HT-29 (cell line): ENCODE results near the gene PLA2G2F. TPM values are rescaled to one million over a fixed set of nuclear protein-coding genes. Genes with fewer than 3 reads are reported as not detected.

Experiments used
- DNase-seq: peaks from one replicate; pipeline ENCODE4 v3.0.0-alpha.2; 2015; ENCODE audit warnings: low spot score
- total RNA-seq: library from RNA; depleted of rRNA; stranded (reverse); fragments of >200 nt; shearing (Covaris generic); gene quantifications from 2 replicates; pipeline ENCODE4 v1.2.3, GENCODE V29; 2014; rRNA removed

Gene PLA2G2F, protein sequence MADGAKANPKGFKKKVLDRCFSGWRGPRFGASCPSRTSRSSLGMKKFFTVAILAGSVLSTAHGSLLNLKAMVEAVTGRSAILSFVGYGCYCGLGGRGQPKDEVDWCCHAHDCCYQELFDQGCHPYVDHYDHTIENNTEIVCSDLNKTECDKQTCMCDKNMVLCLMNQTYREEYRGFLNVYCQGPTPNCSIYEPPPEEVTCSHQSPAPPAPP
- total RNA-seq: 0.41 and 1.7 TPM in 2 replicates

DNA sequence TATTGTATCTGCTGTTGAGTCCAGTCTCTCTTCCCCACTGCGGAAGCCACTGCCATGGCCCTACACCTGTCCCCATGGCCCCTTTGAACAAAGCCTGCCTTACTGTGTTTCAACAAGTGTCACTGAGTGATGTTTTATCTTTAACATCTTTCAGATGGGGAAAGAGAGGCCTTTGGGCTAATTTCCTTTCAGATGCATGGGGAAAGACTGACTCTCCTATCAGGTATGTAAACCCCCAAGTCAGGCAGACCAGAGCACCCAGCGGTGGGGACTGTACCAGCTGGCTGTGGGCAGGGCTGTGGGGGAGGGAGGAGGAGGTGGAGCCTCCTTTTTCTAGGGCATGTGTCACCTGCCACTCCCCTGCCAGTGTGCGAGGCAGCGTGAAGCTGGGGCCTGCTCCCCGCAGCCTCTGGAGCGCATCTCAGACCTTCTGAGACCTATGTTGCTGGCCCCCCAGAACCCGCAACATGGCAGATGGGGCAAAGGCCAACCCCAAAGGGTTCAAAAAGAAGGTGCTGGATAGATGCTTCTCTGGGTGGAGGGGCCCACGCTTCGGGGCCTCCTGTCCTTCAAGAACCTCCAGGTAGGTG lies at the start of gene PLA2G2F:
Gene PLA2G2F, plus strand, starts transcription at position 363 of the 590 bp plus-strand sequence. Its CDS starts 105 bp downstream, at position 468.
- no peak for DNase-seq

DNA sequence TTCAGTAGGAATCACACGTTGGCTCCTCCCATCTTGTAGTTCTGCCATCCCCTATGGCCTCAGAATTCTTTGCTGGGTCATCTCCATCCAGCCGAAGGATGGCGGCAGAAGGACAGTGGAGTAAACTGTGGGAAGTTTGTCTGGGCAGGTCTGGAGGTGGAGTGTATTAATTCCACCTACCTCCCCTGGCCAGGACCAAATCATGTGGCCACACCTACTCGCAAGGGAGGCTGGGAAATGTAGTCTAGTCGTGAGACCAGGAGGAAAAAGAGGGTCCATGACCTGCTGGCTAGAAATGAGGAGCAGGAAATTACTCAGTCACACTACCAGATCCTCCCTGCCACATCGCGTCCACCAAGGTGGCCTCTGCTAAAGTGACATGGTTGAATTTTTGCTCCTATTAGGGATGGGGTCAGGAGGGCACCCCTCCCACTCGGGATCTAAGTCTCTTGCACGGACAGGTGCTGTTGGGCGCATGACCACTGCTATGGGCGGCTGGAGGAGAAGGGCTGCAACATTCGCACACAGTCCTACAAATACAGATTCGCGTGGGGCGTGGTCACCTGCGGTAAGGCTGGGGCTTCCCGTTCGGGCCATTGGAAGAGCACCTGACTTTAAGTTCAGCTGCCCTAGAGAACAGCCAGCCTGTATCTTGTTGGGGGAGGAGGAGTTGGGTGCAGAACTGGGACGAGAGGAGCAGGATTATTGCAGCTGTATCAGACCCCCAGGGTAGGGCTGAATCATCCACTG lies 49.6 kb upstream of the PLA2G2F start:
- peak; percentile 29 for DNase-seq

DNA sequence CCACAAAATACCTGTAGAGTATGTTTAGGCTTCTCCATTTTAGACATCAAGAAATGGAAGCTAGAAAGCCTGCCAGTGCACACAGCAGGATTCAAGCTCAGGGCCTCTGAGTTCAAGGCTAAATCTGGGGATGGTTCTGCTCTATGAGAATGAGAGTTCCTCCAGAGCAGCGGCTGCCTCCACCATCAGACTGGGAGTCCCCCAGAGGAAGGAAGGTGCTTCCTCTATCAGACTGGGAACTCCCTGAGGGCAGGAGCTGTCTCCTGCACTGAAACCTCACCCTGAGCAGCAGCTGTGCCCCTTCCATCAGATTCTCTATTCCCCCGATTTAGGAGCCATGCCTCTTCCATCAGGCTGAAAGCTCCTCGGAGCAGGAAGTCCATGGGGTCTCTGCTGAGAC lies 49.0 kb upstream of the PLA2G2F start:
- DNase-seq: no peak

DNA sequence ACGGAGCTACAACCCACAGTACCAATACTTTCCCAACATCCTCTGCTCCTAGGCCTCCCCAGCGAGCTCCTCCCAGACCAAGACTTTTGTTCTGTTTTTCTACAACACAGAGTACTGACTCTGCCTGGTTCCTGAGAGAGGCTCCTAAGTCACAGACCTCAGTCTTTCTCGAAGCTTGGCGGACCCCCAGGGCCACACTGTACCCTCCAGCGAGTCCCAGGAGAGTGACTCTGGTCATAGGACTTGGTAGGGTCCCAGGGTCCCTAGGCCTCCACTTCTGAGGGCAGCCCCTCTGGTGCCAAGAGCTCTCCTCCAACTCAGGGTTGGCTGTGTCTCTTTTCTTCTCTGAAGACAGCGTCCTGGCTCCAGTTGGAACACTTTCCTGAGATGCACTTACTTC lies 48.5 kb upstream of the PLA2G2F start:
- DNase-seq: no peak

DNA sequence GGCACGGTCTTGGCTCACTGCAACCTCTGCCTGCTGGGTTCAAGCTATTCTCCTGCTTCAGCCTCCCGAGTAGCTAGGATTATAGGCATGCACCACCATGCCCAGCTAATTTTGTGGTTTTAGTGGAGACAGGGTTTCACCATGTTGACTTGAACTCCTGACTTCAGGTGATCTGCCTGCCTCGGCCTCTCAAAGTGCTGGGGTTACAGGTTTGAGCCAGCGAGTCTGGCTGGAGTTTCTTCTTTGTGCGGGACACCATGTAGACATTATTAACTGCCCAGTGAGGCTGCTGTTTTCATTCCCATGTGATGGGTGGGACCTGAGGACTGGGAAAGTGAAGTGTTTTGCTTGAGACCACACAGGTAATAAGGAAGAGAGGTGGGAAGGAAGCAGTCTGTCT lies 45.8 kb upstream of the PLA2G2F start:
- no peak for DNase-seq

DNA sequence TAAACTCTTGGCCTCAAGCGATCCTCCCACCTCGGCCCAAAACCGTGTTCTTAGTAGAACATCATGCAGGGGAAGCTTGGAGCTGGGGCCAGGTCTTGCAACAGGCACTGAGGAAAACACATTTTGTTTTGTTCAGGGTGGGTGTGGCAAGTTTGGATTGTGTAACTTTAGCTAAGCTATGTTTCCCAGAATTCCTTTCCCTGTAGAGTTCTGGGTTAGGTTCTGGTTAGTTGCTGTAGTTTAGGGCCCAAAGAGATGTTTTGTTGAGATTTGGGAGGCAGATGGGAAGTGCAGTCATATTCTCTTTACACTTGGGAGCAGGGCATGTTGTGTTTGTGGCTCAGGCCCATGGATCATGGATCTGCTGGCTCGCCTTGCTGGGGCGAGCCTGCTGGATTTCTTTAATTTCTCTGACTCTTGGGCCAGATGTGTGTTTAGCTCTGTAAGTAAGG lies 45.2 kb upstream of the PLA2G2F start:
- DNase-seq: no peak

DNA sequence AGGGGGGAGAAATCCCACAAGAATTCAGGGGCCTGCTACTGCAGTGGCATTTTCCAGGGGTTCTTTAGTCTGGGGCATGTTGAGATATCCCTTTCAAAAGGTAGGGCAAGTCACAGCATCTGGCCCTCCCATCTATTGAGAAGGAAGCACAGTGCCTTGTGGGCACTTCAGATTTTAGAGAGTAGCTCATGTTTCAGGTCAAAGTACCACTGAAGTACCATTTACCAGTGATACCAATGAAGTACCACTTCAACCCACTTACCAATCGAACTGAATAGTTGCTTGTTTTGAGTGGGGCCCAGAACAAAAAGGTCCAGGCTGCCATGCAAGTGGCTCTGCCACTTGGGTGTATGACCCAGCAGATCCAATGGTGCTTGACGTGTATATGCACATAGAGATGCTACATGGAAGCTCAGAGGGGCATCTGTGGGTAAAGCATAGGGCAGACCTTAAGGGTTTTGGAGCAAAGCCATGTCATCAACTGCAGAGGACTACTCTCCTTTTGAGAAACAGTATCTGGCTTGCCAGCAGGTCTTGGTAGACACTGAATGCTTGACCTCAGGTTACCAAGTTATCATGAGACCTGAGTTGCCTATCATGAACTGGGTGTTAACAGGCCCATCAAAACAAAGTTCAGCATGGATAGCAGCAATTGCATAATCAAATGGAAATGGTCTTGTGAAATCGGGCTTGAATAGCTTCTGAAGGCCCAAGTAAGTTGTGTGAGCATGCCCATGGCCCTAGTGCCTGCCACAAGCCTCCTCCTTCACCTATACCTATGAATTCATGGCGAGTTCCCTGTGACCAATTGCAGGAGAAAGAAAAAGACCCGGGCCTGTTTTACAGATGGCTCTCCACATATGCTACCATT lies 43.3 kb upstream of the PLA2G2F start:
- no peak for DNase-seq

DNA sequence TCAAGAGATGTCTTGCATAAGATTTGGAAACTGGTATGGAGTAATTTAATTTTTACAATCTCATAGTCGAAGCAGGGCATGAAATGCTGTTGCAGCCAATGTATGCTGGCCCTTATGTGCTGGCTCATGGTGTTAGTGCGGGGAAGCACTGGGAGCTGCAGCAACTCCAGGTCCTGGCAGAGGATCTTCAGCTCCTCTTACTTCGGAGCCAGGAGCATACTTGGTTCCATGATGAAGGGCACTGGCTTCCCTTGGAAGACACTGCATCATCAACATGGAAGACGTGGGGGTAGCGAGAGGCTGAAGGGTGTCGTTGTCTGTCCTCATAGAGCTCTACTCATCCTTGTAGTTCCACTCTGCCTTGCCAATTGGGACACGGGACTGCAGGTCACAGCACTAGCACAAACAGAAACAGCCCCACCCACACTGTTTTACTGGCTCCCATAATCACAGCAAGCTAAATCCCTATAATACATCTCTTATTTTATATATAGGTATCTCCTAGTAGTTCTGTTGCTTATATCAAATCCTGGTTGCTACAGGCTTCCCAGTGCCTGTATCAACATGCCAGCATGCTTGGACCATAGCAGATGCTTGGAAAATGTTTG lies 42.2 kb upstream of the PLA2G2F start:
- no peak for DNase-seq

DNA sequence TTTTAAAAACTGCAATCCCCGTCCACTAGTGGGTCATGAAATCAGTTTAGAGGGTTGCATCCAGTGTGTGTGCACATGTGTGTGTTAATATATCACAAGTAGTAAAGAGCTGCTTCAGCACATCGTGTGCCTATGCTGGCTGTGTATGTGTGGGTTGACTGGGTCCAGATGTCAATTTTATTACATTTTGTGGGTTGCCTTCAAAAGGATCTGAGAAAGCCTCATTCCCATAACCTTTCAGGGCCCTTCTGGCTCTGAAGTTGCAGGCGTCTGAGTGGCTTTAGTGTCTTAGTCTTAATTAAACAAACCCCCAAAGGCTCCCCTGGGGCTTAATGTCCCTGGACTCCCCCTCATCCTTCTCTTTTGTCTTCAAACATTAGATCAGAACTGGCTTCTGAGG lies 39.6 kb upstream of the PLA2G2F start:
- no peak for DNase-seq

DNA sequence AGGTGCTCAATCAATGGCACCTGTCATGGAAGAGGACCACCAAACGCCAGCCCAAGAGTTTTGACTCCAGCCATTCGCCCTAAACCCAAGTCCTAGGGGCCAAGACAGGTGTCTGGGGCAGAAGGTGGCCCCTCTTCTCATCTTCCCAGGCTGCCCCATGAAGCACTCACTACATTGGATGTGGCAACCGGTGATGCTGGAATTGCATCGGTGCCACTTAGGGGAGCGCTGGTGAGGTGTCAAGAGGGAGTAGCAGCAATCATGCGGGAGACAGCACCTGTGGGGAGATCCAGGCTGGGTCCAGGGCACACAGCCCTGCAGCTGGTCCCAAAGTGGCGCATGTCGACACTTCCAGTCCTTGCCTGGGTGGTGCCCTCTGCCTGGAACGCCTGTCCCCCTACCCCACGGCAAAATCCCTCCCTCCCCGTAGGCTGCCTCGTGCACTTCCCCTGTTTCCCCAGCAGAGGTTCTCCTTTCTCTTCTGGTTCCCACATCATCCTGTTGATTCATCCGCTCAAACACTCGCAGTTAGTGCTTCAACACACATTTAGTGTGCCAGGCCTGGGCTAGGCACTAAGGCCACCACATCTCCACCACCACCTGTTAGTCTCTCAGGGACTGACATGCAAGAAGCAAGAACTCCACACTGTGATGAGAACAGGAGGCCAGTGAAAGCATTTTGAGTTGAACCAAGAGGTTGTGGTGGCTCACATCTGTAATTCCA lies 38.3 kb upstream of the PLA2G2F start:
- DNase-seq: peak; percentile 80

DNA sequence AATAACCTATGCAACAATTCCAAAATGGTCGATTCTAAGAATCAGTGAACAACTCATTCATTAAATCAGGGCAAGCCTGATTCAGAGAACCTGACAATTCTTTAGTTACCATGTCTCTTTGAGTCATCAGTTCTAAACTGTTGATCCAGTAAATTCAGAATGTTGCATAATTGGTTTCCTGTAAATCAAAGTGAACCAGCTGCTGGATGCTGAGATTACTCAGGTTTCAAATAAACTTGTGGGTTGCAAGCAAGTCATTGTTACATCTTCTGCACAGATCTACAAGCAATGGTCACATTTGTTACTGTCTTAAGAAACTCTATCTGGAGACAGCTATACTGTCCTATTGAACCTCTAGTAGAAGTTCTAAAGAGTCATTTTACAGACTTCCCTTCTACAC lies 36.2 kb upstream of the PLA2G2F start:
- no peak for DNase-seq

DNA sequence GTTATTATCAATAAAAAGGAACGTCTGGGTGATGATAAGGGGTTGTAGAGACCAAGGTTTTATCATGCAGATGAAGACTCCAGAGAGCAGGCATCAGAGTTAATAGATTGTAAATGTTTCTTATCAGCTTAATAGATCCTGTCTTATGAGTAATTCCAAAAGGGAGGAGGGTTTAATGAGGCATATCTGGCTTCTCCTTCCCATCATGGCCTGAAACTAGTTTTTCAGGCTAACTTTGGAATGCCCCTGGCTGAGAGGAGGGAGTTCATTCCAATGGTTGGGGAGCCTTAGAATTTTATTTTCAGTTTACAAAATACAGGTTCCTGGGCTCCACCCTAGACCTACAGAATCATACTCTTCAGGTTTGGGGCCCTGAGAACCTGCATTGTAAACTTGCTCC lies 33.3 kb upstream of the PLA2G2F start:
- DNase-seq: peak; percentile 52

DNA sequence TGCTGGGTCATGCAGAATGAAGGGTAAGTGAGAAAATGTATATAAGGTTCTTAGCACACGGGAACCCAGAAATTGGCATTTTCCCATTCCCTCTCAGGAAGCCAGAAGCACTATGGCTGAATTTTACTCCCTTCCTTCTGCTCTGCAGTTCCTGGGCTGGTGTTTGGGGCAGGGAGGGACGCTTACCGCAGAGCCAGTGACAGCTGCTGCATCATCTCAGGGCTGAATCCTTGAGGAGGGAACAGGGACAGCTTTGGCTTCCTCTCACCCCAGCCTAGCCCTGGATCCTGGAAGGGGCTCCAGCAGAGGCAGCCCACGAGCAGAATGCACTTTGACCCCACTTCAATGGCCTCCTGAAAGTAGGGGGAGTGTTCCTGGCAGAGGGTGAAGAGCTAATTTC lies 31.8 kb upstream of the PLA2G2F start:
- no peak for DNase-seq

DNA sequence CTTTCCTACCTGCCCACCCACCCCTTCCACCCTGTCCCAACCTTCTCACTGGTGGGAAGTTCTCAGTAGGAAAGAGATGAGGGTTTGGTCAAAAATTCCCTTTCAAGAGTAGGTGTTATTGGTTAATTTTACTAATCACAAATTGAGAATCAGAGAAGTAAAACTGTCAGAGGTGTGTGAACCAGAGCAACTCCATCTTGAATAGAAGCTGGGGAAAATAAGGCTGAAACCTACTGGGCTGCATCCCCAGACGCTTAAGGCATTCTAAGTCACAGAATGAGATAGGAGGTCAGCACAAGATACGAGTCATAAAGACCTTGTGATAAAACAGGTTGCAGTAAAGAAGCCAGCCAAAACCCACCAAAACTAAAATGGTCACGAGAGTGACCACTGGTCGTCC lies 31.3 kb upstream of the PLA2G2F start:
- no peak for DNase-seq

DNA sequence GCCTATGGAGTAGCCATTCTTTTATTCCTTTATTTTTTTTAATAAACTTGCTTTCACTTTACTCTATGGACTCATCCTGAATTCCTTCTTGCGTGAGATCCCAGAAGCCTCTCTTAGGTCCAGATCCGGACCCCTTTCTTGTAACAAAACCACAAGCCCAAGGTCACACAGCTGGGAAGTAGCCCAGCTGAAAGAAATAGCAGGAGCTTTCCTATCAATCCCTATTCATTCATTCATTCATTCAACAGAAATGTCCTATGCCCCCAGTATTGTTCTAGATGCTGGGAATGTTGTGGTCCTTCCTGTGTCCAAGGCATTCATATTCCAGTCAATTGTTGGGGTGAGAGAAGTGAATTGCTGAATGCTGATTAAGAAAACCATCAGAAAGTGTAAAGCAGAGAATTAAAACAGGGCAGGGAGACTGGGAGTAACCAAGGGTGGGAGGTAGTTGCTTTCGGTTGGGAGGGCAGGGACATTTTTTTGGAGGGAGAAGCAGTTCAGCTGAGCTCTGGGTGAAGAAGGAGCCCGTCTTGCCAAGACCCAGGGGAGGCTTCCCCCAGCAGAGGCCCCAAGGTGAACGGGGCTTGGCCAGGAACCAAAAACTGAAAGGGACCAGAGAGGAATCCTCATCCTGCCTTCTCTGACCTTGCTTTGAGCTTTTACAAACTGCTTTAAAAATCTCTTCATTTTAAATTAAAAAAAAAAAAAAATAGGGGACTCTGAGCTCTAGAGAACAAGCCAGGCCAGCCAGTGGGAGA lies 30.6 kb upstream of the PLA2G2F start:
- DNase-seq: no peak

DNA sequence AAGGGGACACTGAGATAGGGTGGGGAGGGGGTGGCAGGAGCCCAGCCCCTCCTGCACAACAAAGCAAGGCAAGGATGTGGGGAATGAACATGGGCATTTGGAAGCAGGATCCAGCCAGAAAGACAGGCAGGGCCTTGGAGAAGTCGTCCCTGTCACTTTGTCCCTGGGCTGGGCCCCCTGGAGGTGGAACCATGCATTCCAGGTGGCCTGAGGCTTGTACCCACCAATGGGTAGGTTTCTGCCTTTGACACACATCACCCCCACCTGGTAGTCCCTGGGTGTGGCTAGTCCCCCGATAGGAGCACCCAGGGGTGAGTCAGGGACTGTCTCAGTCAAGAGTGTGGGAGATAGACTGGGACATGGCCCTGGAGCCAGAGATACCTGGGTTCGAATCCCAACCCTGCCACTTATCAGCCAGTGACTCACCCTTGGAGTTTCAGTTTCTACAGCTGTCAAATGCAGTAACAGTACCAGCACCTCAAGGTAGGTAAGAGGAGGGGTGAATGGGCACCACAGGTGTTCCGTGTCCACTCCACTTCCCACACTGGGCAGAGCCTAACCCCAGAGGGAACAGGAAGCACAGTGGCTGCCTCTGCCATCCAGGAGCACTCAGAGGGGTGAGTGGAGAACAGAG lies 29.8 kb upstream of the PLA2G2F start:
- DNase-seq: no peak

DNA sequence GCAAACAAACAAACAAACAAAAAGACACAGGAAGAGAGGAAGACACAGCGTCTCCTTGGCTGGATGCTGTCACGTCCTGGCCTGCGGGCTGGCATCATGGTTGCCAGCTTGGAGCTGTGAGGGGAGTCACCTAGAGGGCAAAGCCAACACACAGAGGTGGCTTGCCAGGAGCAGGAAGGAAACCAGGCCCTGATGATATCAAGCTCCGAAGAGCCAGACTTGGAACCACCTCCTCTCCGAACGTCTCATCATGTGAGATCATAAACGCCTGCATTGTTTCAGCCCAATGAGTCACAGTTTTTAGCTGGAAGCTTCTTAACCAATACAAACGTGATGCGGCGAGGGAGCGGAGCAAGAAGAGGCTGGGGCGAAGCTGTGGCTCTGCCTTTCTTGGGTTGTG lies 28.4 kb upstream of the PLA2G2F start:
- peak; percentile 83 for DNase-seq

DNA sequence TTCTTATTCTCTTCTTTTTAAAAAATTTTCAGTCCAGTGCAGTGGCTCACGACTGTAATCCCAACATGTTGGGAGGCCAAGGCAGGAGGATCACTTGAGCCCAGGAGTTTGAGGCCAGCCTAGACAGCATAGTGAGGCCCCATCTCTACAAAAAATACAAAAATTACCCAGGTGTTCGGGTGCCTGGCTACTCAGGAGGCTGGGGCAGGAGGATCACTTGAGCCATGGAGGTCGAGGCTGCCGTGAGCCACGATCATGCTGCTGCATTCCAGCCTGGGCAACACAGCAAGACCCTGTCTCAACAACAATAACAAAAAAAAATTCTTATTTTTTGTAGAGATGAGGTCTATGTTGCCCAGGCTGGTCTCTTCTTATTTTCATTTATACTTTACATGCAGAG lies 27.7 kb upstream of the PLA2G2F start:
- DNase-seq: no peak

DNA sequence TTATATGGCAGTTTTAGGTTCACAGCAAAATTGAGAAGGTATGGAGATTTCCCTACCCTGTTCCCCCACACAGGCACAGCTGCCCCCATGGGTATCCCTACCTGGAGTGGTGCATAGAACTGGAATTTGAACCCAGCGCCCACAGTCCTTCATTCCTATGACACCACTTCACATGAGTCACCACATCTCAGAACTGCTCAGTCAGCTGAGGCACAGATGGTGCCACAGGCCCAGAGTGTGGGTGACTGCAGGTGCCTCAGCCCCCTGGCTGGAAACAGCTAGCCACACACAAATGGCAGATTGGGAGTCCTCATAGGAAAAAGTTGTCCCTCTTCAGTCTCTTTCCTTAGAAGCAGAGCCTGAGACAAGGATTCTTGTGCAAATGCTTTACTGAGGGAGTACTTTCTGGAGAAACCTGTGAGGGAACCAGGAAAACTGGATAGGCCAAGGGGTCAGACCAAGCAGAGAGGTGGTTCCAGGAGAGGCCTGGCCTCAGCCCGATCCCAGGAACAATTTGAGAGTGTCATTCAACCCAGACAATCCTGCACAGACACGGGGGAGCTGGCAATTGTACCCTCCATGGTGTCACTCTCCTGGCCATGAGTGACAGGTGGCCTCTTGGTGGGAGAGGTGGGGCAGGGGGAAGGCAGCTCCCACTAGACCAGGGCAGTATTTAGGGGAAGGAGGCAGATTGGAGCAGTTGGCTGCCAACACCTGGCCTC lies 26.7 kb upstream of the PLA2G2F start:
- DNase-seq: peak; percentile 29
